SJSA1 (cell line): ENCODE measurements around the gene SLC38A8. TPM values are rescaled to one million over a fixed set of nuclear protein-coding genes. Genes with fewer than 3 reads are reported as not detected.

Experiments used
- DNase-seq, 2 experiments: peaks; one replicate each; pipeline ENCODE4 v3.0.0-alpha.2; 2015 to 2020; ENCODE audit warnings: low spot score in 2 of 2, low read depth in 1 of 2
- H3K27ac ChIP-seq: fragments of 250-450 bp; sonication (Bioruptor Pico); 2 replicates; pipeline ENCODE4 v1.5.1; 2020; ENCODE audit warnings: mild to moderate bottlenecking, moderate library complexity
- H3K27me3 ChIP-seq: fragments of 250-450 bp; sonication (Bioruptor Pico); replicated peaks from 2 replicates; pipeline ENCODE4 v1.5.1; 2020; ENCODE audit warnings: mild to moderate bottlenecking, moderate library complexity
- H3K36me3 ChIP-seq: fragments of 250-450 bp; sonication (Bioruptor Pico); 2 replicates; pipeline ENCODE4 v1.5.1; 2020; ENCODE audit warnings: mild to moderate bottlenecking
- H3K4me1 ChIP-seq: fragments of 250-450 bp; sonication (Bioruptor Pico); replicated peaks from 2 replicates; pipeline ENCODE4 v1.6.1; 2021; ENCODE audit warnings: mild to moderate bottlenecking
- H3K4me3 ChIP-seq: fragments of 250-450 bp; sonication (Bioruptor Pico); 2 replicates; pipeline ENCODE4 v1.5.1; 2020; ENCODE audit warnings: mild to moderate bottlenecking
- H3K9me3 ChIP-seq: fragments of 250-450 bp; sonication (Bioruptor Pico); replicated peaks from 2 replicates; pipeline ENCODE4 v1.5.1; 2020; ENCODE audit warnings: mild to moderate bottlenecking
- total RNA-seq: library from RNA; depleted of rRNA; stranded (reverse); fragments of >200 nt; shearing (Covaris generic); gene quantifications from 2 replicates; pipeline ENCODE4 v1.2.3, GENCODE V29; 2014

The SLC38A8 gene
- total RNA-seq, 1 experiment from 2014 or later = not detected

GRCh38 chr16:83978401-83978904, 64.1 kb downstream of the SLC38A8 start:
- peaks cover 12% of the 10 kb centered on the region for H3K9me3 ChIP-seq
- no peak for DNase-seq
- no peak overlapping the region for H3K27ac ChIP-seq
- H3K27me3 ChIP-seq = peaks cover 3% of the 10 kb centered on the region; the same call in 1 of the 2 replicates
- H3K36me3 ChIP-seq = no peaks in the 10 kb centered on the region
- no peak overlapping the region for H3K4me3 ChIP-seq
- H3K4me1 ChIP-seq = no peaks in the 10 kb centered on the region

- DNase-seq = no peak
- Histone ChIP-seq H3K27me3 (0 out of 2 replicates have a peak, but pooled peaks cover 3% of the 10 kb centered on the region), H3K4me3 (no peak overlapping the region), H3K36me3 (no peaks in the 10 kb centered on the region), H3K4me1 (no peaks in the 10 kb centered on the region), H3K9me3 (peaks cover 12% of the 10 kb centered on the region), H3K27ac (no peak overlapping the region)
Observed at GRCh38 chr16:83977056-83977815, 65.4 kb downstream of the SLC38A8 start.

GRCh38 chr16:83975590-83976260, 66.9 kb downstream of the SLC38A8 start:
- Histone ChIP-seq H3K27me3 (0 out of 2 replicates have a peak, but pooled peaks cover 3% of the 10 kb centered on the region), H3K36me3 (no peaks in the 10 kb centered on the region), H3K9me3 (peaks cover 12% of the 10 kb centered on the region), H3K4me1 (no peaks in the 10 kb centered on the region), H3K4me3 (no peak overlapping the region), H3K27ac (no peak overlapping the region)
- no peak for DNase-seq

- Histone ChIP-seq H3K4me1 (no peaks in the 10 kb centered on the region), H3K27me3 (peaks cover 9% of the 10 kb centered on the region; the same call in 1 of the 2 replicates), H3K27ac (no peak overlapping the region), H3K4me3 (no peak overlapping the region), H3K9me3 (peaks cover 12% of the 10 kb centered on the region), H3K36me3 (no peaks in the 10 kb centered on the region)
- DNase-seq = no peak
Observed at GRCh38 chr16:83974475-83974874, 68.1 kb downstream of the SLC38A8 start.

GRCh38 chr16:83973581-83974385, 68.8 kb downstream of the SLC38A8 start:
- no peaks in the 10 kb centered on the region for H3K36me3 ChIP-seq
- H3K27me3 ChIP-seq = peaks cover 15% of the 10 kb centered on the region
- no peak overlapping the region for H3K4me3 ChIP-seq
- no peak overlapping the region for H3K27ac ChIP-seq
- H3K4me1 ChIP-seq = peaks cover under 1% of the 10 kb centered on the region; the same call in 1 of the 2 replicates
- H3K9me3 ChIP-seq = peaks cover 8% of the 10 kb centered on the region
- no peak for DNase-seq

- Histone ChIP-seq H3K27me3 (peaks cover 15% of the 10 kb centered on the region), H3K4me1 (peaks cover 2% of the 10 kb centered on the region; the same call in 1 of the 2 replicates), H3K36me3 (no peaks in the 10 kb centered on the region), H3K4me3 (no peak overlapping the region), H3K27ac (no peak overlapping the region), H3K9me3 (peaks cover 2% of the 10 kb centered on the region)
- DNase-seq = no peak
Observed at GRCh38 chr16:83973077-83973476, 69.5 kb downstream of the SLC38A8 start.

GRCh38 chr16:83972256-83973008, 70.2 kb downstream of the SLC38A8 start:
- no peak overlapping the region for H3K4me3 ChIP-seq
- no peaks in the 10 kb centered on the region for H3K9me3 ChIP-seq
- peaks cover 2% of the 10 kb centered on the region; the same call in 1 of the 2 replicates for H3K4me1 ChIP-seq
- DNase-seq = no peak
- H3K36me3 ChIP-seq = no peaks in the 10 kb centered on the region
- peaks cover 15% of the 10 kb centered on the region for H3K27me3 ChIP-seq
- H3K27ac ChIP-seq = no peak overlapping the region

- Histone ChIP-seq H3K27ac (no peak overlapping the region), H3K27me3 (peaks cover 15% of the 10 kb centered on the region), H3K36me3 (no peaks in the 10 kb centered on the region), H3K9me3 (no peaks in the 10 kb centered on the region), H3K4me1 (peaks cover 2% of the 10 kb centered on the region; the same call in 1 of the 2 replicates), H3K4me3 (no peak overlapping the region)
- DNase-seq = no peak
Observed at GRCh38 chr16:83971165-83972130, 71.1 kb downstream of the SLC38A8 start.

- H3K9me3 ChIP-seq = no peaks in the 10 kb centered on the region
- H3K27ac ChIP-seq = no peak overlapping the region
- peaks cover 3% of the 10 kb centered on the region; the same call in 1 of the 2 replicates for H3K36me3 ChIP-seq
- DNase-seq = no peak
- no peak overlapping the region for H3K4me3 ChIP-seq
- peaks cover 2% of the 10 kb centered on the region; the same call in 1 of the 2 replicates for H3K4me1 ChIP-seq
- H3K27me3 ChIP-seq = peaks cover 15% of the 10 kb centered on the region
Observed at GRCh38 chr16:83970430-83970815, 72.2 kb downstream of the SLC38A8 start.

GRCh38 chr16:83969771-83970429, 72.7 kb downstream of the SLC38A8 start:
- H3K4me1 ChIP-seq = peaks cover 2% of the 10 kb centered on the region; the same call in 1 of the 2 replicates
- no peaks in the 10 kb centered on the region for H3K9me3 ChIP-seq
- no peak overlapping the region for H3K4me3 ChIP-seq
- H3K27me3 ChIP-seq = peaks cover 15% of the 10 kb centered on the region
- peaks cover 4% of the 10 kb centered on the region; the same call in 1 of the 2 replicates for H3K36me3 ChIP-seq
- DNase-seq = no peak
- H3K27ac ChIP-seq = no peak overlapping the region

GRCh38 chr16:83968891-83969649, 73.5 kb downstream of the SLC38A8 start:
- Histone ChIP-seq H3K4me3 (no peak overlapping the region), H3K4me1 (peaks cover 2% of the 10 kb centered on the region; the same call in 1 of the 2 replicates), H3K9me3 (no peaks in the 10 kb centered on the region), H3K27me3 (peaks cover 15% of the 10 kb centered on the region), H3K36me3 (peaks cover 7% of the 10 kb centered on the region; the same call in 1 of the 2 replicates), H3K27ac (no peak overlapping the region)
- DNase-seq = no peak
